HG03460 (cell line): ENCODE measurements around the gene C15orf39.

ENCODE experiments used
- ATAC-seq: cut with Tn5 transposase; IDR thresholded peaks from one replicate; pipeline ENCODE4 v1.9.1; 2021; ENCODE audit not compliant: unreplicated experiment

The C15orf39 gene

GRCh38 chr15:75171408-75171807 is 30.3 kb upstream of the C15orf39 start:
- no peak for ATAC-seq

DNA sequence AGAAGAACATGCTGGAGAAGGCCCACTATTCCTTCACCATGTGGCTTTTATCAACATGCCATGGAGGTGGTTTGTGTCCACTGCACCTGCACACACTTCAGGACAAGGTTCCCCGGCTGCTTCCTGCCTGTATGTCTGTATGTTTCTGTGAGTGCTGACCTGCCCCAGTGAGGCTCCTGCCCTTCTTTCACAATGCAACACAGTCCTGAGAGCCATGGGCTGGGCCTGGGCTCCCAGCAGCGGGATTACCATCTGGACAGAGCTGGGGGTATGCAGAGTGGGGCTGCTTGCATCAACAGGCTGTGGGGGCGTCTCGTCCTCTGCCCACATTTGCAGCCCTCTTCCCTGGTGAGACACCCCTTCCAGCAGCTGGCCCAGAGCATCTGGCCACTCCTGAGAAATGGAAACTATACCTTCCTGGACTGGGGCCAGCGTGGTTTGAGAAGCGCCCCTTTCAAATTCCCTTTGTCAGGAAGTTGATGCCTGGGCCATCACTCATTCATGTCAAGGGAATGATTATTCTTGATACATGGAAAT is 29.3 kb upstream of the C15orf39 start:
- ATAC-seq, result no peak

- no peak for ATAC-seq
These were observed 27.6 kb upstream of the C15orf39 start for GRCh38 chr15:75174102-75174501.

GRCh38 chr15:75174729-75175128 is 27.0 kb upstream of the C15orf39 start:
- no peak for ATAC-seq

- ATAC-seq, result no peak
These were observed 25.3 kb upstream of the C15orf39 start for GRCh38 chr15:75176396-75176761.

GRCh38 chr15:75177360-75178071 is 24.2 kb upstream of the C15orf39 start:
- no peak for ATAC-seq

GRCh38 chr15:75178171-75178937 is 23.3 kb upstream of the C15orf39 start:
- ATAC-seq, result no peak

GRCh38 chr15:75178938-75179745 is 22.5 kb upstream of the C15orf39 start:
- no peak for ATAC-seq

- ATAC-seq, result no peak
These were observed 21.9 kb upstream of the C15orf39 start for GRCh38 chr15:75179746-75180140.

DNA sequence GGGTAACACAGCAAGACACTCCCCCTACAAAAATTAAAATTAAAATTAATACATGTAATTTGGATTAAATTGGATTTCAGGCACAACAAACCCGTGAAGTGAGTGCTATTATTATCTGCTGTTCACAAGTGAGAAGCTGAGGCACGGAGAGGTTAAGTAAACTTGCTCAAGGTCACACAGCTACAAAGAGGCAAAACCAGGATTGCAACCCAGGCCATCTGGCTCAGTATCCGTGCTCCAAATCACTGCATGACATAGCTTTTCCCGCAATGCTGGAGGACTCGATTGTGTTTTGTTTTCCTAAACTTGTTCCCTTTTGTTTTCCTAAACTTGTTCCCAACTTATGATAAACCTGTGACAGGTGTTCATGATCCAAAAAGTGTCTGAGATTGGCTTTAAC is 19.9 kb upstream of the C15orf39 start:
- ATAC-seq, result no peak

- no peak for ATAC-seq
These were observed 19.2 kb upstream of the C15orf39 start for GRCh38 chr15:75182187-75183131.

DNA sequence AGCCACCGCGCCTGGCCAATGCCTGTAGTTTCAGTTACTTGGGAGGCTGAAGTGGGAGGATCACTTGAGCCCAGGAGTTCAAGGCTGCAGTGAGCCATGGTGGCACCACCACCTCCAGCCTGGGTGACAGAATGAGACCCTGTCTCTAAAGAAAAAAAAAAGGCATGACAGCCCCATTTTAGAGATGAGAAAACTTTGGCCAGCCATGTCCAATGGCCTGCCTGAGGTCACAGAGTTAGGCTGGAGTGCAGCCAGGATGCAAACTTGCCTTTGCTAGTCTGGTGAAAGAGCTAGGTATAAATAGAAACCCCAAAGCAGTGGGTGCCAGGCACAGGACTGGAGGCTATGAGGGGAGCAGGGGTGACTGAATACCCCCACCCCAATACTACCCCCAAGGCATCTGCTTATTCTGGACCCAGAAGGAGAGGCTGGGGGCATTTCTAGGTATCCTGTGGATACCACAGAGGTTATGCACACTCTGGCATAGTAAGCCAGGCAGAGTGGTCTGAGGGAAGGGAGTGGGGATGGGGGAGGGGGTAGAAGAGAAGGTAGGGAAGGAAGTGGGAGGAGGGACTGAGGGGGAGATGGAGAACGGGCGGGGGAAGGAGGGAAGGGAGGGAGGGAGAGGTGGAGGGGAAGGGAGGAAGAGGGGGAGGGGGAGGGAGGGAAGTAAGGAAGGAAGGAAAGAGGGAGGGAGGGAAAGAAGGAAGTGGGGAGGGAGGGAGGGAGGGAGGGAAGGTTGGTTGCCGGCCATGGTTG is 16.2 kb upstream of the C15orf39 start:
- ATAC-seq, result no peak

GRCh38 chr15:75186044-75186443 is 15.6 kb upstream of the C15orf39 start:
- no peak for ATAC-seq

- no peak for ATAC-seq
These were observed 13.2 kb upstream of the C15orf39 start for GRCh38 chr15:75188499-75188898.

GRCh38 chr15:75191235-75191634 is 10.4 kb upstream of the C15orf39 start:
- no peak for ATAC-seq

- ATAC-seq, result no peak
These were observed 9.4 kb upstream of the C15orf39 start for GRCh38 chr15:75192307-75192706.

DNA sequence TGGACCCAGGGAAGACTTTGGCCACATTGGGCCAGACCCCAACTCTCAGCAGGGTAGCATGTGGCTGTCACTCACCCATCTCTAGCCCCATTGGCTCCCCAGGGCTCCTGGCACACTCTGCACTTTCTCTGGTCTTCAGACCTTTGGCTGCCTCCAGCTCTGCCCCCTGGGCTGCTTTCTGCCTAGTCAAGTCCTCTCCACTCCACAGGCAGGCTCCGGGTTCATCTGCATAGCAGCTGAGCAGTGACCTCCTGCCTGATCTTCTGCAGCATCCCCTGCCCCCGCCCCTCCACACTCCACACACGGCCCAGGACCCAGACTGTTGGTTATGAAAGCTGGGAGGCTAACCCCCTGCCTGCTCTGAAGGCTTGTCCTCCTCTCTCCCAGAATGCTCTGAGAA is 8.4 kb upstream of the C15orf39 start:
- ATAC-seq, result no peak

DNA sequence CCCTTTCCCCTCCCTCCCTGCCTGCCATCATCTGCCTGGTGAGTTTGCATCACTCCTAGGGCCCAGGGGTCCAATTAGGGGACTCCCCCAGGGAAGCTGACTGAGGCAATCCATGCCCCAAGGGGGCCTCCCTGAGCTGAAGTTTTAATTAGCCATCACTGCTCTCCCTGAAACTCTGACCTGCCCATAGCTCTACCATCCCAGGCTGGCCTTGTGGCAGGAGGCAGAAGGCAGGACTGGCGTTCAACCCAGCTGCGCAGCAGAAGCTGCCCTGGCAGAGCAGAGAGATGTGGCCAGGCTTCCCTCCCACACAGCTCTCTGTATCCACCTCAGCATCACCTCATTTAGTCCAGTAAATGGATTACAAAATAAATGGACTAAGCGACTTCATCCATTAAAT is 7.7 kb upstream of the C15orf39 start:
- ATAC-seq, result no peak

DNA sequence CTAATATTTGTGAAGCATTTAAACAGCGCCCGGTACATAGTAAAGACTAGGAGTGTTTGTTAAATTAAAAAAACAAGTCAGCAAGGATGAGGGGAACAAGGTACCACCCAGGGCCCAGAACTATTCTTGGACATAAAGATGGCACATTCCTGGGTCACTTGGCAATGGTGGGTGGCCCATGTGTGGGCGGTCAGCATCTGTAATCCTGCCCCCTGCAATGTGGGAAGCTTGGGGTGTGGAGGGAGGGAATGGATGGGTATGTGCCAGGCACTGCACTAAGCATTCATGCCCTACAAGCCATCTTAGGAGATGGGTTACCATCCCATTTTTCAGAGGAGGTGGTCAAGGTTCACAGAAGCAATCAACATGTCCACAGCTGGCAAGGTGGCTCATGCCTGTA is 7.3 kb upstream of the C15orf39 start:
- ATAC-seq, result no peak
